Endothelial cell of umbilical vein (primary cell): ENCODE measurements around the gene SOX30. TPM values are rescaled to one million over a fixed set of nuclear protein-coding genes. Genes with fewer than 3 reads are reported as not detected.

Experiments used
- BruUV-seq: library from RNA; stranded (reverse); fragments of 400-500 nt; replicated peaks from 2 replicates; lab custom pipeline; 2021; lab: Mats Ljungman, UMichigan
- CTCF ChIA-PET: fragments of 300-600, 350-600 bp; sonication (Branson Sonifier 250); formaldehyde crosslinking; loops from one replicate; lab custom pipeline; 2021; ENCODE audit warnings: antibody characterized with exemption, inconsistent platforms; lab: Charles Lee
- POLR2A ChIA-PET: fragments of 300-600, 350-600 bp; sonication (Branson Sonifier 250); formaldehyde crosslinking; loops from one replicate; lab custom pipeline; 2021; ENCODE audit warnings: antibody characterized with exemption, inconsistent platforms; lab: Charles Lee
- DNase-seq: peaks from one replicate; pipeline ENCODE4 v3.0.0-alpha.2; 2011; ENCODE audit warnings: low read depth, low spot score
- FAIRE-seq: peaks from 2 replicates; lab custom pipeline; 2011; peaks lifted over from hg19 to GRCh38; lab: Jason Lieb, UNC
- H2AFZ ChIP-seq: 2 replicates; pipeline ENCODE4 v1.6.0; 2012; ENCODE audit warnings: low read depth, low read length, control low read depth, inconsistent platforms
- H3K27ac ChIP-seq: 2 replicates; pipeline ENCODE4 v1.5.1; 2011; ENCODE audit warnings: low read depth, mild to moderate bottlenecking, control low read depth, low read length, moderate library complexity; ENCODE audit not compliant: insufficient read depth
- H3K27me3 ChIP-seq, 2 experiments: 2 replicates each; pipeline versions ENCODE4 v1.6.0 to v1.6.1; 2011; ENCODE audit warnings: low read length in 2 of 2, mixed read lengths in 1 of 2; ENCODE audit not compliant: control insufficient read depth in 2 of 2, insufficient read depth in 2 of 2
- H3K36me3 ChIP-seq, 2 experiments: 2 replicates in 1 of 2; 3 replicates in 1 of 2; pipeline ENCODE4 v1.5.1; 2011; ENCODE audit warnings: low read length in 2 of 2, mild to moderate bottlenecking in 1 of 2, moderate library complexity in 1 of 2; ENCODE audit not compliant: control insufficient read depth in 2 of 2, insufficient read depth in 2 of 2; ENCODE audit errors: extremely low read depth in 1 of 2
- H3K4me1 ChIP-seq: 3 replicates; pipeline ENCODE4 v1.5.1; 2011; ENCODE audit warnings: mild to moderate bottlenecking, low read length; ENCODE audit not compliant: control insufficient read depth, insufficient read depth; ENCODE audit errors: extremely low read depth
- H3K4me2 ChIP-seq: 2 replicates; pipeline ENCODE4 v1.6.1; 2011; ENCODE audit warnings: low read length, control low read depth, mixed read lengths; ENCODE audit not compliant: insufficient read depth
- H3K4me3 ChIP-seq, 3 experiments: fragments of 200-600 bp in 1 of 3; sonication (generic), shearing (Covaris generic) in 1 of 3; replicated peaks in 1 of 3; 2 replicates each; pipeline ENCODE4 v1.5.1; 2011 to 2016; ENCODE audit warnings: control low read depth in 3 of 3, low read length in 3 of 3, mild to moderate bottlenecking in 2 of 3, inconsistent platforms in 1 of 3, low read depth in 1 of 3, moderate library complexity in 1 of 3; ENCODE audit not compliant: insufficient read depth in 1 of 3
- H3K79me2 ChIP-seq: 2 replicates; pipeline ENCODE4 v1.6.0; 2012; ENCODE audit warnings: low read length, inconsistent platforms; ENCODE audit not compliant: control insufficient read depth, insufficient read depth
- H3K9ac ChIP-seq: replicated peaks from 2 replicates; pipeline ENCODE3; 2011; ENCODE audit warnings: low read length, control low read depth; ENCODE audit not compliant: insufficient read depth; ENCODE audit errors: extremely low read depth
- H3K9me1 ChIP-seq: replicated peaks from 3 replicates; pipeline ENCODE4 v1.6.0; 2011; ENCODE audit warnings: mild to moderate bottlenecking, low read length; ENCODE audit not compliant: control insufficient read depth, insufficient read depth; ENCODE audit errors: extremely low read depth
- H3K9me3 ChIP-seq: replicated peaks from 2 replicates; pipeline ENCODE4 v1.5.1; 2012; ENCODE audit warnings: low read length, inconsistent platforms; ENCODE audit not compliant: control insufficient read depth, insufficient read depth
- H4K20me1 ChIP-seq: replicated peaks from 2 replicates; pipeline ENCODE3; 2011; ENCODE audit warnings: mild to moderate bottlenecking, low read length; ENCODE audit not compliant: control insufficient read depth, insufficient read depth; ENCODE audit errors: extremely low read depth
- CTCF ChIP-seq, 2 donors: IDR thresholded peaks; 1 replicate in 1 of 2; 2 replicates in 1 of 2; pipeline ENCODE4 v1.5.1; 2011; ENCODE audit warnings: low read length in 2 of 2, mild to moderate bottlenecking in 2 of 2, moderate library complexity in 2 of 2, control low read depth in 1 of 2, inconsistent platforms in 1 of 2, low read depth in 1 of 2; ENCODE audit not compliant: insufficient read depth in 1 of 2; ENCODE audit errors: extremely low read depth in 1 of 2
- FOS ChIP-seq: IDR thresholded peaks from 2 replicates; pipeline ENCODE4 v1.6.1; 2011; ENCODE audit warnings: mild to moderate bottlenecking, low read length, moderate library complexity, borderline replicate concordance; ENCODE audit not compliant: insufficient read depth
- GATA2 ChIP-seq: IDR thresholded peaks from 2 replicates; pipeline ENCODE4 v1.7.0; 2011; ENCODE audit warnings: low read depth, mild to moderate bottlenecking, moderate library complexity, mixed read lengths, low read length; ENCODE audit not compliant: insufficient read length, insufficient read depth
- JUN ChIP-seq: IDR thresholded peaks from 2 replicates; pipeline ENCODE4 v1.6.1; 2011; ENCODE audit warnings: borderline replicate concordance, low read depth; ENCODE audit not compliant: insufficient read length, insufficient read depth
- MAX ChIP-seq: IDR thresholded peaks from 2 replicates; pipeline ENCODE4 v1.6.1; 2011; ENCODE audit not compliant: insufficient read depth, insufficient read length
- POLR2A ChIP-seq: IDR thresholded peaks from 2 replicates; pipeline ENCODE4 v1.6.1; 2012; ENCODE audit warnings: low read depth, mild to moderate bottlenecking, control low read depth, low read length
- POLR2AphosphoS5 ChIP-seq: IDR thresholded peaks from 2 replicates; pipeline ENCODE4 v1.6.1; 2012; ENCODE audit warnings: low read depth, mild to moderate bottlenecking, control low read depth, low read length, moderate library complexity; ENCODE audit not compliant: insufficient read depth
- dilution Hi-C: fragments of 300-500 bp; cut with MboI; formaldehyde crosslinking; loops from one replicate; pipeline ENCODE4 v1.15.0; 2019; ENCODE audit warnings: low sequenced_read_pairs; ENCODE audit not compliant: extremely low pct_ligation_motif_present
- intact Hi-C: fragments of 100-400 bp; cut with micrococcal nuclease; formaldehyde crosslinking; loops from one replicate; pipeline ENCODE4 v1.10.0; 2022
- polyA plus RNA-seq, 4 experiments: library from polyadenylated mRNA; depleted of rRNA in 3 of 4; stranded (reverse) in 3 of 4; unstranded in 1 of 4; fragments of >200 nt; gene quantifications; 2 replicates each; pipeline versions ENCODE4 v1.2.1 to v1.2.3, GENCODE V29; 2011 to 2012; ENCODE audit warnings: missing spikeins in 1 of 4
- total RNA-seq: library from RNA; stranded (reverse); gene quantifications from 2 replicates; pipeline ENCODE4 v1.2.3, GENCODE V29; 2021

SOX30 gene
- total and polyA plus RNA-seq, 2 donors (not counting 3 experiments of a cell fraction or from before 2014, with no cell fraction given): not detected

GRCh38 chr5:157659868-157660660 is 7.8 kb upstream of the SOX30 start:
- no peak overlapping the region for H3K4me3 ChIP-seq
- no peak overlapping the region for H3K9ac ChIP-seq
- no peak for DNase-seq
- no peak overlapping the region for H3K27ac ChIP-seq
- no peaks in the 10 kb centered on the region for H3K79me2 ChIP-seq
- POLR2A ChIA-PET: no interaction called here
- H3K4me1 ChIP-seq: no peaks in the 10 kb centered on the region
- FAIRE-seq: no peak
- no peak overlapping the region for H3K4me2 ChIP-seq
- no TSS peak for BruUV-seq
- no peak for TF ChIP-seq POLR2AphosphoS5
- no peak for TF ChIP-seq GATA2
- no peak for TF ChIP-seq CTCF (IDR thresholded peaks at IDR 0.05; ENCODE audit: extremely low read depth in 1 of 2, insufficient read depth in 1 of 2, low read depth in 1 of 2, low read length in 2 of 2)
- no peak for TF ChIP-seq POLR2A
- no peak for TF ChIP-seq JUN
- no peak for TF ChIP-seq FOS
- no peak for TF ChIP-seq MAX
- dilution Hi-C loops: no loop called here
- no peaks in the 10 kb centered on the region for H4K20me1 ChIP-seq
- H3K27me3 ChIP-seq: peaks cover 0 to 2% of the 10 kb centered on the region in 2 experiments
- CTCF ChIA-PET: no interaction called here
- H2AFZ ChIP-seq: no peak overlapping the region
- no peaks in the 10 kb centered on the region for H3K9me3 ChIP-seq
- intact Hi-C loops: no loop called here
- no peaks in the 10 kb centered on the region for H3K9me1 ChIP-seq
- no peaks in the 10 kb centered on the region for H3K36me3 ChIP-seq
